ENCODE measurements around the gene OCA2. TPM values are rescaled to one million over a fixed set of nuclear protein-coding genes. Genes with fewer than 3 reads are reported as not detected.

Gene OCA2
- total RNA-seq, 4 donors from 2014 or later = 0.19 to 1.1 TPM; not detected in 2

DNA sequence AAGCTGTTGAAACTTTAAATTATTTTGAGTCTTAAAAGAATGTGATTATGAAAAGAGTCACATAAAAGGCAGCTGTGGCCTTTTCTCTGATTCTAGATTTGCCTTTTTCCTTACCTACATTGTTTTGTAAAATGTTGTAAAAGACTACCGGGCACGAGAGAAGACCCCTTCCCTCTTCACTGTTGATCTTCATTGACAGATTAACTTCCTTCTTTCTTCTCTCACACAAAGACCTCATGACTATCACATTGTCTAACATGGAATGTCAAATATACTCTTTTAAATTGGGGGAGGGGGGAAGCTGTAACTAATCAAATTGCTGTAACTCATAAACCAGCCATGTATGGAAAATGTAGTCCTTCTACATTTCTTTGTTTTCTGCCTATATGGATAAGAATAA, 68.3 kb downstream of the OCA2 start:
- DNase-seq (ENCODE audit: low spot score) (no peak), ATAC-seq (ENCODE audit: low FRiP score) (no peak)
- TF ChIP-seq, protein P1, sequence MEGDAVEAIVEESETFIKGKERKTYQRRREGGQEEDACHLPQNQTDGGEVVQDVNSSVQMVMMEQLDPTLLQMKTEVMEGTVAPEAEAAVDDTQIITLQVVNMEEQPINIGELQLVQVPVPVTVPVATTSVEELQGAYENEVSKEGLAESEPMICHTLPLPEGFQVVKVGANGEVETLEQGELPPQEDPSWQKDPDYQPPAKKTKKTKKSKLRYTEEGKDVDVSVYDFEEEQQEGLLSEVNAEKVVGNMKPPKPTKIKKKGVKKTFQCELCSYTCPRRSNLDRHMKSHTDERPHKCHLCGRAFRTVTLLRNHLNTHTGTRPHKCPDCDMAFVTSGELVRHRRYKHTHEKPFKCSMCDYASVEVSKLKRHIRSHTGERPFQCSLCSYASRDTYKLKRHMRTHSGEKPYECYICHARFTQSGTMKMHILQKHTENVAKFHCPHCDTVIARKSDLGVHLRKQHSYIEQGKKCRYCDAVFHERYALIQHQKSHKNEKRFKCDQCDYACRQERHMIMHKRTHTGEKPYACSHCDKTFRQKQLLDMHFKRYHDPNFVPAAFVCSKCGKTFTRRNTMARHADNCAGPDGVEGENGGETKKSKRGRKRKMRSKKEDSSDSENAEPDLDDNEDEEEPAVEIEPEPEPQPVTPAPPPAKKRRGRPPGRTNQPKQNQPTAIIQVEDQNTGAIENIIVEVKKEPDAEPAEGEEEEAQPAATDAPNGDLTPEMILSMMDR (IDR thresholded peaks at IDR 0.05) = no peak

- TF ChIP-seq, protein P1 (IDR thresholded peaks at IDR 0.05) = no peak
- DNase-seq (ENCODE audit: low spot score) = no peak
- no peak for ATAC-seq (ENCODE audit: low FRiP score)
These were observed 71.4 kb downstream of the OCA2 start for GRCh38 chr15:28027714-28028076.

GRCh38 chr15:28026764-28027713, 72.1 kb downstream of the OCA2 start:
- TF ChIP-seq, protein P1 (IDR thresholded peaks at IDR 0.05) = no peak
- ATAC-seq (ENCODE audit: low FRiP score) (no peak), DNase-seq (ENCODE audit: low spot score) (no peak)

DNA sequence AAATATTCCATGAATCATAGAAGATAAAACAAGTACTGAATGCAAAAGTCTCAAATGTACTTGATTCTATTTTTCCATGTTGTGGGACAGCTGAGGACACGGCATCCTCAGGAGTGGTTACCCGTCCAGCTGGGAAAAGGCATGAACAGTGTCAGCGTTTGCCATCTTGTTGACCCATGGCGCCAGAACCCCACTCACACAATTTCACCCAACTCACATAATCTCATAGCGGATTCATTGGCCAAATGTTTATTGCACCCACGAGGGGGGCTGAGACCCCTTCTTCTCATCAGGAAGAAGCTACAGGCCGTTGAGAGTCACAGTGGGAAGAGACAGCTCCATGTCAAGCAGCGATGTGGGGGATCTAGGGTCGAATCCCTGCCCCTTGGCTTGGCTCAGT, 72.9 kb downstream of the OCA2 start:
- DNase-seq (ENCODE audit: low spot score) (no peak), ATAC-seq (ENCODE audit: low FRiP score) (no peak)
- TF ChIP-seq, protein P1 (IDR thresholded peaks at IDR 0.05) = no peak

DNA sequence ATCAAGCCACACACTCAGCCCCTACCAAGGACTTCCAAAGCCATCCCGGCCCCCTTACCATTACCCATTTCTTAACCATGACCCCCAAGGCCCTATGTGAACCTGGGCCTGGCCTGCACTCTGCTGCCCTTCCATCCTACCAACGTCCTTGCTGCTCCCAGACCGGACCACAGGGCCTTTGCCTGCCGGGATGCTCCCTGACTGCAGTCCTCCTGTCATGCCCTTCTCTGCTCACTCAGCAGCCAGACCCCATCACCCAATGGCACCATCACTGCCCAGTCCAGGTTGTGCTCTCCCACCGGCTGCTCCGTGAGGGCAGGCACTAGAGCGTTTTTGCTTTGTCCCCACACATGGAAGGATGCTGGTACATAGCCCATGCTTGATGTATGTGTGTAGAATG, 73.7 kb downstream of the OCA2 start:
- no peak for DNase-seq (ENCODE audit: low spot score)
- TF ChIP-seq, protein P1 (IDR thresholded peaks at IDR 0.05) = no peak
- no peak for ATAC-seq (ENCODE audit: low FRiP score)

DNA sequence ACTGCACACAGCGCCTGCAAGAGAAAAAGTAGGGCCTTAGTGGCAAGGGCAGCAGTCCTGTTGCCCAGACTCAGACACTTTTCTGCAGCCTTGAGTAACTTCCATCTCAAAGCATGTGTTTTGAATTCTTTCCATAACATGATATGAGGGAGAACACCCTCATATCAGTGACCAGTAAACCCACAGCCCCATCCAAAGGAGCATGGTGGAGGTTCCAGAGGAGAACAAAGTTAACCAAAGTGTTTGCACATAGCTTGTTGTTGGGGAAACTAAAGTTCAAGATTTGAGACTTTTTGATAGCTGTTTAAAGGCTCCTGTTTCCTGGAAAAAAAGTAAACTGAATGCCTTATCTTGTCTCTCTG, 74.2 kb downstream of the OCA2 start:
- TF ChIP-seq, protein P1 (IDR thresholded peaks at IDR 0.05) = no peak
- ATAC-seq (ENCODE audit: low FRiP score) (no peak), DNase-seq (ENCODE audit: low spot score) (no peak)

Data from omental fat pad (tissue), 4 donors.